GM18526 (cell line): ENCODE results near the gene IRF2BP1.

Experiments used
- POLR2A ChIP-seq: IDR thresholded peaks from 3 replicates; pipeline ENCODE4 v1.6.1; 2011; ENCODE audit not compliant: insufficient read length; ENCODE audit errors: extremely low read depth

IRF2BP1 gene

GRCh38 chr19:45852145-45852750 lies 33.7 kb downstream of the IRF2BP1 start:
- no peak for TF ChIP-seq POLR2A

GRCh38 chr19:45848922-45849321 lies 37.0 kb downstream of the IRF2BP1 start:
- TF ChIP-seq POLR2A = no peak

- no peak for TF ChIP-seq POLR2A
Observed at GRCh38 chr19:45847663-45848062, 38.3 kb downstream of the IRF2BP1 start.

GRCh38 chr19:45842198-45842597 lies 43.7 kb downstream of the IRF2BP1 start:
- TF ChIP-seq POLR2A = no peak

GRCh38 chr19:45834970-45835369 lies 51.0 kb downstream of the IRF2BP1 start:
- no peak for TF ChIP-seq POLR2A
